Stimulated activated CD4-positive, alpha-beta T cell treated with anti-CD3 and anti-CD28 coated beads, Interleukin-2, amount 100 ng/mL, for 48 hours (primary cell): Measurements from ENCODE around the gene C10orf95.
A peak's percentile ranks its signal among the peaks of the same experiment; 100 is the strongest.
"Not testable (repeated sequence)": the region's sequence is repeated elsewhere in the genome, so short reads cannot be mapped to it uniquely, and the experiment has no call there.

Experiments
- DNase-seq, 2 donors: peaks; one replicate each; pipeline ENCODE4 v3.0.0-alpha.2; 2020

C10orf95 gene

GRCh38 chr10:102463983-102464382, 12.6 kb upstream of the C10orf95 start:
- no peak for DNase-seq

- DNase-seq: no peak
These were observed 11.2 kb upstream of the C10orf95 start for GRCh38 chr10:102462512-102463054.

DNA sequence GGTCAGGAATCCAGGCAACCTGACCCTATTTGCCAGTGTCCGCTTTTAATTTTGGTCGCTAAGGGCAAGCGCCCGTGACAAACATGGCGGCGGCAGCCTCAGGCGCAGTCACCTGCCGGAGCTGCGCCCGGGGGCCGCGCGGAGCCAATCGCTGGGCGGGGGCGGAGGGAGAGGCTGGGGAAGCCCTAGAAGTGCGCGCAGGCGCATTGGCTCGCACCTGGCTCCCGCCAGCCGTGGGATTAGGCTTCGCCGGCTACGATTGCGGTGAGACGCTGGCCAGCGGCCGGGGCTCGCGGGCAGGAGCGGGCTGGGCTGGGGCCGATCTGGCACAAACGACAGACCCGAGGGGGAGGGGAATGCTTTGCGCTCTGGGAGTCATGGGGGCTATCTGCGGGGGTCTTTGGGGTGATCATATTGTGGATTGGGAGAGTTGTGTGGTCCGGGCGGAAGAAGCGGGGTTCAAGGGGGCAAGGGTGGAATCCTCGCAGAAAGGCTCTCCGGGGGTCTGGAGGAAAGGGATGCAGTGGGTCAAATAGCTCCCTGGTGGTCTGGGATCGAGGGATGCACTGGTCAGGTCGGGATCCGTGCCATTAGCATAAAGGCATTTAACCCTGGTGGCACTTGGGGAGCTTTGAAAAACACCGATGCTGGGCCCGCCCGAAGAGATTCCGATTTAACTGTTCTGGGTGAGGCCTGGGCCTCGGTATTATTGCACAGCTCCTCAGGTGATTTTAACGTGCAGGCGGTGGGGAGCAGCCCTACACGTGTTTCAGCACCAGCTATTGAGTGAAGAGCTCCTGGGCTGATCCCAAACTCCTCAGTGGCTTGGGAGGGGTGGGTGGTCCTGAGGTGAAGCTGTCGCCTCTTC, 10.1 kb upstream of the C10orf95 start:
- DNase-seq: peak; percentile 90 to 95

GRCh38 chr10:102460836-102461186, 9.5 kb upstream of the C10orf95 start:
- no peak for DNase-seq

DNA sequence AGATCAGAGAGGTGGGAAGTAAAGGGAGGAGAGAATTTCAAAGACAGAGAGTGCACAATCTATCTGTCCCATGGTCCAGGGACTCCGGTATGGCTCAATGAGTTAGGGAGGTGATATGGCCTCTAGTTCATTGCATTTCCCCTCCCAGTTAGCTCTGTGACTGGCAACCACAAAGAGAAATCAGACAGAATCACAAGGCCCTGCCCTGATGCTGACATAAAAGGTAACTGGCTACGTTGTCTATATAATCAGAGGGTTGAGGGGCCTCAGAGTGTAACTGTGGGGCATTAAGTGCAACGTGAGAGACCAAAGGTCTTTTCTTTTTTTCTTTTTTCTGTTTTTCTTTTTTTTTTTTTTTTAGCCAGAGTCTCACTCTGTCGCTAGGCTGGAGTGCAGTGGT, 7.3 kb upstream of the C10orf95 start:
- no peak for DNase-seq

DNA sequence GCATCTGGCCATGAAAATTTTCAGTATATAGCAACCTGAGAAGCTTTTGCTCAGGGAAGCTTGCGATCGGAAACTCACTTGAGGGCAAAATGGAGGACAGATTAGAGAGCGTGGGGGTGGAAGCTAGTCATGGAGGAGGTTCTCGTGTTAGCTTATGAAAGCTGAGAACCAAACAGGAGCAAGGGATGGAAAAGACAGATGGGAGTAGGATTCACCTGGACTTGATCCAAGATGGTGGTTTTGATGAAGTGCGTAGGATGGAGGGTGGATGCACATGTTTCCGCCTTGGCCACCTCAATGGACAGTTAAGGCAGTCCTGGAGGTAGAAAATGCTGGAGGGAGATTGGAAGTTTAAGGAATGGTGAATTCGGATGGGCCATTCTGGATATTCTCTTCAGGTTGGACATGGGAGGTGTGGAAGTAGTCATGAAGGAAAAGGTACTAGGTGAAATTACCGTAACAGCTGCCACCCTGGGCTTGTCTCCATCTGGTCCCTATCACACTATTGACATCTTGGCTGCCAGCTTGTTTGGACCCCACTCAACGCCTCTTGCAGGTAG, 6.3 kb upstream of the C10orf95 start:
- DNase-seq: no peak

DNA sequence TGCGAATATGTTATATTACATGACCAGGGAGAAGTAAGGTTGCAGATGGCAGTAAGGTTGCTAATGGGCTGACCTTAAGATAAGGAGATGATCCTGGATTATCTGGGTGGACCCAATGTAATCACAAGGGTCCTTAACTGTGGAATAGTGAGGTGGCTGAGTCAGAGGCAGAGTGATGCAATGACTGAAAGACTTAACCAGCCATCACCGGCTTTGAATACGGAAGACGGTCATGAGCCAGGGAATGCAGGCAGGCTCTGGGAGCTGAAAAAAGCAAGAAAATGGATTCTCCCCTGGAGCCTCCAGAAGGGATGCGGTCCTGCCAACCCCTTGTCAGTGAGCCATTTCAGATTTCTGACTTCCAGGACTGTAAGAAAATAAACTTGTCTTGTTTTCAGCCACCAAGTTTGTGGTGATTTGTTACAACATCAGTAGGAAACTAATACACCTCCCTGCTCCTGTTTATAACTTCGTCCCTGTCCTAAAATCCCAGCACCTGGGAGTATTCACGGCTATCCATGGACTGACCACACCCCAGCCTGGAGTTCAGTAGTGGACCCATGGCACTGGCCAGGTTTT, 4.6 kb upstream of the C10orf95 start:
- no peak for DNase-seq

- not testable (repeated sequence) for DNase-seq
These were observed 3.5 kb upstream of the C10orf95 start for GRCh38 chr10:102454662-102455487.

DNA sequence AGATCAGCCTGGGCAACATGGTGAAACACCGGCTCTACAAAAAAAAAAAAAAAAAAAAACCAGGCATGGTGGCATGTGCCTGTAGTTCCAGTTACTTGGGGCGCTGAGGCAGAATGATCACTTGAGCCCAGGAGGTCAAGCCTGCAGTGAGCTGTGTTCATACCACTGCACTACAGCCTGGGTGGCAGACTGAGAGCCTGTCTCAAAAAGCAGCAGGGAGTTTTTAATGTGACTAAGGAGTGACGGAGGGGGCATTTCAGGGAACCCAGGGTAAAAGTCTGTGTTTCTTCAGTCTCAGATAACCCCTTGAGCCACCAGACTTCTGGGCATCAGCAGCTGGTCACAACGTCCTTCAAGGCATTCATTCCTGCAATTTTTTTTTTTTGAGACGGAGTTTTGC, 2.2 kb upstream of the C10orf95 start:
- no peak for DNase-seq

DNA sequence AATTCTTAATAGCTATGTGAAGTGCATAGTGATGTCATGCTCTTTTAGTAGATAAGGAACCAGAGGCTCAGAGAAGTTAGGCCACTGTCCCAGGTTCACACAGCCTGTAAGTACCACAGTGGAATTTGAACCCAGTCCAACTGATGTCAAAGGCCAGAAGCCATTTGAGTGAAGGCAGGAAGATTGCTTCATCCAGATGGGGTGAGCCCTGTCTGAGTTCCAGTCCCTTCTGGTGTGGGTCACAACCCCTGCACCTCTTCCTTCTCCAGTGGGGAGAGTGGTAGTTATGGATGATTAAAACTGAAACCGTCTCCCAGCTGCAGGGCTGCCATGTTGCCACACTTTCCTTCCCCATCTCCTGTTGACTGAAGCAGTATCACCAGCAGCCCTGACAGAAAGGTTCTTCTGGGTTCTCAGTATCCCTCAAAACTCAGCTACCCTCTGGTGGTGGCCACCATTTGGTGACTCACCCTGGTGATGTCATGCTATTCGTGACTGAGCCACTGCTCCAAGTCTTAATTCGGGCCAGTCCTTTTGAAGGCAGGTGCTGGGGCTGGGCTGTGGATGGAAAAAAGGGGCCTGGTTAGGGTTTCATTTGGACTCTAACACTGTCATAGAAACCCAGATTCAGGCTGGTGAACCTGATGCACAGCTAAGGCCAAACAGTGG, 1.5 kb upstream of the C10orf95 start:
- peak; percentile 56 to 70 for DNase-seq

DNA sequence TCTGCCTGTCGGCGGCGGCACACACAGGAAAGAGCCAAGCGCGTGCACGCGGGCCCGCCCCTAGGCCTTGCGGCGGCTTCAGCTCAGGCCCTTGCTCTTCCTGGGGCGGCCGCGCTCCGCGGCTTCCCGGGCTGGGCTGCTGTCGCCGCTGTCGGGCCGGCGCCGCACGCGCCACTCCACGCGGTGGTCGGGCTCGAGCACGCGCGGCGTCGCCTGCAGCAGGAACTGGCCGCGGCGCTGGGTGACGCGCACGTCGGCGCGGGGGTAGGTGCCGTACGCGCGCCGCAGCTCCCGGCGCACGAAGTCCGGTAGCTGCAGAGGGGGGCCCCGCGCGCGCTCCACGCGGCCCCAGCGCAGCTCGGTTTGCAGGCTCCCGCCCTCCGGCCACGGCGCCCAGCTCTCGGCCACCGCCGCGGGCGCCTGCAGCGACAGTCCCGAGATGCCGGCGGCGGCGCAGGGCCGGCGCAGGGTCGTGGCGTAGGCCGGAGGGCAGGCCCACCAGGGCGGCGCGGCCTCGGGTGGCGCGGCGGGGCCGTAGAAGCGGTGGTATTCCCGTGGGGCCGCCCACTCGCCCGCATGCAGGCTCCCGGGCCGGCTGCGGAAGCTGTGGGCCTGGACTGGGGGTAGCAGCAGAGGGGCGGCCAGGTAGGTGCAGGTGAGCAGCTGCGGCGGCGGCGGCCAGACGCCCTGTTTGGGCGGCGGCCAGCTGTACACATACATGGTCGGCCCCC, 804 bp downstream of the C10orf95 start:
- peak; percentile 67 to 81 for DNase-seq

GRCh38 chr10:102450124-102450373, 1.3 kb downstream of the C10orf95 start:
- no peak for DNase-seq

- peak; percentile 71 to 75 for DNase-seq
These were observed 1.8 kb downstream of the C10orf95 start for GRCh38 chr10:102449321-102450123.

DNA sequence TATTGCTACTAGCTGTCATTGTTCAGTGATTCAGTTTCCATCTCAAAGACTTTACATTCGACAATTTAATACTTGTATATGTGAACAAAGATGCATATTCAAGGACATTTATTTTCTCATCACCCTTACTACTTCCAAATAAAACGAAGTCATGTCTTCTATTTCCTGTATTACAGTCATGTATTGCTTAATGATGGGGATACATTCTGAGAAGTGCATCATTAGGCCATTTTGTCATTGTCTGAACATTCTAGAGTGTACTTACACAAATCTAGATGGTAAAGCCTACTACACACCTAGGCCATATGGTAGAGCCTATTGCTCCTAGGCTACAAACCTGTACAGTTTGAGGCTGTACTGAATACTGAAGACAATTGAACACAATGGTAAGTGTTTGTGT, 6.5 kb downstream of the C10orf95 start:
- DNase-seq: no peak

- no peak for DNase-seq
These were observed 13.0 kb downstream of the C10orf95 start for GRCh38 chr10:102438374-102438773.

- no peak for DNase-seq
These were observed 13.8 kb downstream of the C10orf95 start for GRCh38 chr10:102437515-102437914.

GRCh38 chr10:102436312-102436711, 15.0 kb downstream of the C10orf95 start:
- DNase-seq: no peak

DNA sequence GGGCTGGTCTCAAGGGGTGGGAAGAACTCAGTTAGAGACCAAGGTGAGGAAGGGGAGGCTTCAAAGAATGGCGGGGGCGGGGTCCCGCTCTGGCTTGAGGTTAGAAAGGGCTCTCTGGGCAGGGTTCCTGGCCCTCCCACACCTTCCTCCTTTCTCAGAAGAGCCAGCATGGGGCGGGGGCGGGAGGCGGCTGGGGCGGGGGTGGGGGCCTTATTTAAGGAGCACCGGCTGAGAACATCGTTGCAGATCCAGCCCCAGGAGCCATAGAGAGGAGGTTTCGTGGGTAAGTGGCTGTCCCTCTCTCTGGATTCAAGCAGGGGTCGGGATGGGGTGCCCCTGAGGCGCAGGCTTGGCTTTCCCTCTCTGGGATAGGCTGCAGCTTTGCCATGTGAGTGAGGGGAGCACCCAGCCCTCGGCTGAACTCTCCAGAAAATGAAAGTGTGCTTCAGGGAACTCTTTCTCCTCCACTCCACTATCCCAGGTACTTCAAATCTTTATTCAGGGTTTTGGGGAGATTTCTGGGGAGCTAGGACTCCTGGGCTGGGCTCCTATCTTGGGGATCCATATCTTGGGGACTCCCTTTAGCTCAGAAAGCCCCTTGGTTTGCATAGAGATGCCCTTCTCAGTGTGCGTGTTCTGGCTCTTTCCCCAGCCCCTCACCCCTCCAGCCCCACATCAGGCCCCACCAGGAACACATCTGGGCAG, 15.7 kb downstream of the C10orf95 start:
- no peak for DNase-seq

GRCh38 chr10:102435133-102435497, 16.2 kb downstream of the C10orf95 start:
- DNase-seq: no peak

DNA sequence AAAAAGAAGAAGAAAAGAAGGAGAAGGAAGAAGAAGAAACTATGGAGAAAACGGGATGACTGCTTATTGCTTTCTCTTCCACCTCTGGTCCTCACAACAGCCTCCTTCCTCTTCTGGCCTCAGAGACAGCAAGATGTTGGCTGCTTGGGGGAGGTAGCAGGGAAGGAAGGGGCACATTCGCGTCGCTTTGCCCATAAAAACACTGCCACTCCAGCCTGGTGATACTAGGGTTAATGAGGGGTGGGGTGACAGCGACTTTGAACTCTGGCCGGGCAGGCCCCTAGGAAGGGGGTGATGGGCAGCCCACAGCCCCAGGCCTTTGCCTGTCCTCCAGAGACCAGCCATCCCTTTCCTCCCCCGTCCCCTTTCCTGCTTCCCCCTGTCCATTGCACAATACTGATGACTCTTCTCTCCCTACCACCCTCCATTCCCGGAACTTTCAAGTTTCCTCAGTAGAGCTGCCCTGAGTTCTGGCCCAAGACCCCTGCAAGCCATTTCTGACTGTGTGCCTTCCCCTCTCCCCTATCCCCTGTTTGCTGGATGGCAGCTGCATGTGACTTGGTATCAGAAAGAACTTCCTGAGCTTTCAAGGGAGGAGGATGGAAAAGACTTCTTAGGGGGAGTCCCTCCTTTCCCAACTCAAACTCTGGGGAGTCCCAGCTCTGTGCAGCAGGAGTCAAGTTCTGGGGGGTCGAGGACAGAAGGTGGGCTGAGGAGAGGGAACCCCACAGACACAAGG, 16.8 kb downstream of the C10orf95 start:
- DNase-seq: no peak
